ENCODE data around the gene KRTAP5-6. TPM values are rescaled to one million over a fixed set of nuclear protein-coding genes. Genes with fewer than 3 reads are reported as not detected.

The KRTAP5-6 gene
- total and polyA plus RNA-seq, 2 donors (not counting 1 experiment from before 2014, with no cell fraction given), result not detected

GRCh38 chr11:1654388-1655167 lies 42.4 kb upstream of the KRTAP5-6 start:
- ATAC-seq (ENCODE audit: low read depth) (no peak), DNase-seq (no peak)
- H3K27ac Mint-ChIP-seq, result no peak overlapping the region
- Histone ChIP-seq H3K27ac (ENCODE audit: low read length in 2 of 2) (no peak overlapping the region), H3K4me1 (ENCODE audit: control insufficient read depth in 2 of 2, insufficient read depth in 2 of 2, low read length in 2 of 2) (peaks cover 0 to 9% of the 10 kb centered on the region in 2 donors), H3K9ac (ENCODE audit: low read length) (no peak overlapping the region), H3K9me3 (ENCODE audit: control extremely low read depth in 1 of 3, control insufficient read depth in 2 of 3, insufficient read depth in 1 of 3, low read length in 2 of 3) (no peaks in the 10 kb centered on the region), H3K36me3 (replicated peaks in 1 of 2; ENCODE audit: control extremely low read depth in 1 of 2, control insufficient read depth in 1 of 2, extremely low read depth in 1 of 2, insufficient read depth in 2 of 2, low read length in 1 of 2) (no peaks in the 10 kb centered on the region), H3K4me2 (replicated peaks; ENCODE audit: low read depth, low read length, poor library complexity, severe bottlenecking) (no peak overlapping the region), H2AFZ (ENCODE audit: insufficient read depth, low read depth, low read length, poor library complexity, severe bottlenecking) (no peak overlapping the region), H3K79me2 (ENCODE audit: control insufficient read depth, insufficient read depth, low read length) (no peaks in the 10 kb centered on the region), H4K20me1 (ENCODE audit: control insufficient read depth, insufficient read depth, low read length, poor library complexity, severe bottlenecking) (no peaks in the 10 kb centered on the region), H3K27me3 (replicated peaks in 1 of 4; ENCODE audit: control extremely low read depth in 1 of 4, control insufficient read depth in 3 of 4, insufficient read depth in 4 of 4, low read length in 3 of 4) (peaks cover 0 to 26% (median 4%) of the 10 kb centered on the region in 4 experiments), H3K4me3 (ENCODE audit: control extremely low read depth in 1 of 5, extremely low read depth in 1 of 5, insufficient read depth in 1 of 5, low read depth in 2 of 5, low read length in 4 of 5) (no peak overlapping the region)
- H3K4me3 Mint-ChIP-seq, result no peak overlapping the region
- POLR2A ChIA-PET, result no interaction called here
- 47% methylated on average over 15 of the region's 21 CpGs for WGBS (ENCODE audit: insufficient coverage)
- TF ChIP-seq CTCF (IDR thresholded peaks at IDR 0.05) (no peak), EZH2 (IDR thresholded peaks at IDR 0.05; ENCODE audit: borderline replicate concordance, insufficient read depth, low read depth, low read length, poor library complexity, severe bottlenecking) (no peak)
- peaks cover 43% of the 10 kb centered on the region for H3K27me3 Mint-ChIP-seq
- CTCF ChIA-PET, result interaction anchor here (1.5 to 4.5 kb wide), 6 partner anchors 38 to 502 kb away, joined by 3 to 135 read pairs (median 34); partner anchors contain the start of gene SYT8
- H3K4me1 Mint-ChIP-seq, result no peaks in the 10 kb centered on the region
- intact Hi-C loops (cut with micrococcal nuclease), result loop anchor here (5.0 kb wide), 1 partner anchor 38 kb away; no protein-coding TSS in a partner anchor
- H3K9me3 Mint-ChIP-seq (ENCODE audit: insufficient read depth), result no peaks in the 10 kb centered on the region

All from B cell (primary cell).